ENCODE data around the gene KDM2A.

KDM2A gene

DNA sequence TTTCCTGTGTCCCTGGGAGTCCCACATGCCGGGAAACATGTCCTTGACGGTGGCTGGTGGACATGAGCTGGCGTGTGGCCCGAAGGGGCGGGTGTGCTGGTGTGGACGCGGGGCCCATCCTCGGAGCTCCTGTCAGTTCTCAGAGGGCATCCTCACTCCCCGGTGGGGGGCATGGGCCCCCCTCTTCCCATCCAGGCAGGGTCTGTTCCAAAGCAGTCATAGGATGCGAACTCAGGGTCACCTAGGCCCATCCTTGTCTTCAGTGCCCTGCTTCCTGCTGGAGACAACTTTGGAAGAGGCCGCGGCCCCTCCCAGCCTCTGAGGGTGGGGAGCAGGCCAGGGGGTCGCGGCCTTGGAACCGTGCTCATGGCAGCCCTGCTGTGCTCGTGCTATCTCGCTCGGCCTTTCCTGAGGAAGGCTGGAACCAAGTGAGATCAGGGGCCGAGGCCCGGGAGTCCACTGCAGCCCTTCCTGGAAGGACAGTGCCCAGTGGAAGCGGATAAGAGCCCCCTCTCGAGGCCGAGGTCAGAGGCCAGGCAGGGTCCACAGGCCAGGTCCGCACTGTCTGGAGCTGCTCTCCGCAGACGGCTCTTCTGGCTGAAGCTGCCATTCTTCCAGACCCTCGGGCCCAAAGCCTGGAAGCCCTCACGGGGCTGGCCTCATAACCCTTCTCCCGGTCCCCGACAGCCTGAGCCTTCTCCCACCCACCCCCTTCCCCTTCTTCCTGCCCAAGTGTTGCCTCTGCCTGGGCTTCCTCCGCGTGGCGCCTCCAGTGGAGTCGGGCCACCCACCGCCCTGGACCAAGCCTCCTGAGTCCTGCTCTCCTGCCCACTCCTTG, 155.9 kb downstream of the KDM2A start:
- TF ChIP-seq, protein P1, sequence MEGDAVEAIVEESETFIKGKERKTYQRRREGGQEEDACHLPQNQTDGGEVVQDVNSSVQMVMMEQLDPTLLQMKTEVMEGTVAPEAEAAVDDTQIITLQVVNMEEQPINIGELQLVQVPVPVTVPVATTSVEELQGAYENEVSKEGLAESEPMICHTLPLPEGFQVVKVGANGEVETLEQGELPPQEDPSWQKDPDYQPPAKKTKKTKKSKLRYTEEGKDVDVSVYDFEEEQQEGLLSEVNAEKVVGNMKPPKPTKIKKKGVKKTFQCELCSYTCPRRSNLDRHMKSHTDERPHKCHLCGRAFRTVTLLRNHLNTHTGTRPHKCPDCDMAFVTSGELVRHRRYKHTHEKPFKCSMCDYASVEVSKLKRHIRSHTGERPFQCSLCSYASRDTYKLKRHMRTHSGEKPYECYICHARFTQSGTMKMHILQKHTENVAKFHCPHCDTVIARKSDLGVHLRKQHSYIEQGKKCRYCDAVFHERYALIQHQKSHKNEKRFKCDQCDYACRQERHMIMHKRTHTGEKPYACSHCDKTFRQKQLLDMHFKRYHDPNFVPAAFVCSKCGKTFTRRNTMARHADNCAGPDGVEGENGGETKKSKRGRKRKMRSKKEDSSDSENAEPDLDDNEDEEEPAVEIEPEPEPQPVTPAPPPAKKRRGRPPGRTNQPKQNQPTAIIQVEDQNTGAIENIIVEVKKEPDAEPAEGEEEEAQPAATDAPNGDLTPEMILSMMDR (IDR thresholded peaks at IDR 0.05; ENCODE audit: insufficient read depth, missing control alignments), result no peak
- no peak for DNase-seq (ENCODE audit: insufficient read length, low spot score)
- no peak for FAIRE-seq

DNA sequence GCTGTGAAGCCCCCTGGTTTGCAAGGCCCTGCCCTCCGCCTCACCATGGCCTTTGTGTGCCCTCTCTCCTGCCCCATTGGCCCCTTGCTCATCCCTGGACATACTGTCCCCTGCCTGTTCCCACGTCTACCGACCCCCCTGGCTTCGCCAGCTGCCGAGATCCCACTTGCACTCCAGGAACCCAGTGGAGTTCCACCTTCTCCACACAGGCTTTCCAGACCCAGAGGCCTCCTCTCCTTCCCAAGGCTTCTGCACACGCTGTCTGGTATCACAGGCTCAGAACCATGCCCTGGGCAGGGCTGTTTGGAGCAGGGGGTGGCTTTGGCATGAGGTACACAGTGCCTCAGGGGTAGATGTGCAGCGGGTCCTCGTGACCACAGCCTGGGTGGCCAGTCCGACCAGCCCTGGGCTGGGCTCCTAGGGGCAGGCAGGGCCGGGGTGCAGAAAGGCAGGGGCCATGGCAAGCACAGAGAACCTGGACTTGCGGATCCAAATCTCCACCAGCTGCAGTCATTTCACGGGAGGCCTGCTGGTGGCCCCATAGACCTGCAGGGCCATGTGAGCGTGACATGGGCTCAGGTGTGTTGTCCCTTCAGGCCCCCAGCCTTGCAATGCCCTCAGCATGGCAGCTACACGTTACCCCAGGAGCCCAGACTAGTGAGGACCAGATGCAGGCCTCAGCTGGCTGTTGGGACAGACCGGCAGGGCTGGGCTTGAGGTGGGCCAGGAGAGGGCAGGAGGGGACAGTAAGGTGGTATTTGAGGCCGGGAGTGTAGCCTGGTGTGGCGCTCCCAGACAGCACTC, 156.7 kb downstream of the KDM2A start:
- TF ChIP-seq, protein P1 (IDR thresholded peaks at IDR 0.05; ENCODE audit: insufficient read depth, missing control alignments), result no peak
- FAIRE-seq (no peak), DNase-seq (ENCODE audit: insufficient read length, low spot score) (no peak)

DNA sequence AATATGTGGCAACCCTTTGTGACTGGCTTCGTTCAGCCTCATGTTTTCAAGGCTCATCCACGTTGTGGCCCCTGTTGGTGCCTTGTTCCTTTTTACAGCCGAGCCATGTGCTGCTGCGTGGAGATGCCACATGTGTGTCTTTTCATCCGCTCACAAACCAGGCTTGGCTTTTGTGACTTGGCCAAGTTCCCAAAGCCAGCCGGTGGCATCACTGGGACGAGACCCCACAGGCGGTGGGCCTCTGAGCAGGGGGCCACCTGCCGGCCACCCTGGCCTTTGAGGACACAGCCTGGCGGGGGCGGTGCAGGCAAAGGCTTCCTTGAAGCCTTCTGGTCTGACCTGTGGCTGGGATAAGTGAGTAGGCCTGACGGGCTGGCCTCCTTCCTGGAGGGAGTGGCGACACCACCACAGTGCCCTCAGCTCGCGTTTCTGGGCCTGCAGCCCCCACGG, 157.7 kb downstream of the KDM2A start:
- FAIRE-seq (no peak), DNase-seq (ENCODE audit: insufficient read length, low spot score) (no peak)
- TF ChIP-seq, protein P1 (IDR thresholded peaks at IDR 0.05; ENCODE audit: insufficient read depth, missing control alignments), result no peak

DNA sequence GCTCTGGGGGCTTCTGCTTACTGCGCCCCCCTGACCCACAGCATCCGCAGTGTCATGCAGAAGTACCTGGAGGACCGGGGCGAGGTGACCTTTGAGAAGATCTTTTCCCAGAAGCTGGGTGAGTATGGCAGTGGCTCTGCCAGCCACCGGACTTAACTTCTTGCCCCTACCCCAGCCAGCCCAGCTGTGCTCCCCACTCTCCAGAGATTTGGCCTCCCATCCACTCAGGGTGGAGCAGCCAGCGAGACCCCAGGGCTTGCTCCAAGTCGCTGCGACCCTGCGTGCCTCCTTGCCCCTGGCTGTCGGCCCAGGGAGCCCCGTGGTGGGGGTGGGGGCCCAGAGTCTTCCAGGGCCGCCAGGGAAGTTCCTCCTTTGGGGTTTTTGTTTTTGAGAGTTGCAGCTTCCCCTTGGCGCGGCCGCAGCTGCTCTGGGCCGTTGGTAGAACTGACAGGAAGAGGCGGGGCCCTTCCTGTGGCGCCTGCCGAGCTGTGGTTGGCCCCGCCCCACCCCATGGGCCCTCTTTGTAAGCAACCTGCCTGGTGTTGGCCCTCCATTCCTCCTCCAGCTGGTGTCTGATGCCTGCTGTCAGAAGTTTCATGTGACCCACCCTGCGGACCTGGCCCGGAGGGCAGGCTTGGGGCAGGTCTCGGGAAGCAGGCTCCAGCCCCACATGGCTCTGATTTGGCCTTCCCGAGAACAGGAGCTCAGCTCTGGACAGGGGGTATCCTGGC, 158.3 kb downstream of the KDM2A start:
- FAIRE-seq (no peak), DNase-seq (ENCODE audit: insufficient read length, low spot score) (no peak)
- TF ChIP-seq, protein P1 (IDR thresholded peaks at IDR 0.05; ENCODE audit: insufficient read depth, missing control alignments), result no peak

DNA sequence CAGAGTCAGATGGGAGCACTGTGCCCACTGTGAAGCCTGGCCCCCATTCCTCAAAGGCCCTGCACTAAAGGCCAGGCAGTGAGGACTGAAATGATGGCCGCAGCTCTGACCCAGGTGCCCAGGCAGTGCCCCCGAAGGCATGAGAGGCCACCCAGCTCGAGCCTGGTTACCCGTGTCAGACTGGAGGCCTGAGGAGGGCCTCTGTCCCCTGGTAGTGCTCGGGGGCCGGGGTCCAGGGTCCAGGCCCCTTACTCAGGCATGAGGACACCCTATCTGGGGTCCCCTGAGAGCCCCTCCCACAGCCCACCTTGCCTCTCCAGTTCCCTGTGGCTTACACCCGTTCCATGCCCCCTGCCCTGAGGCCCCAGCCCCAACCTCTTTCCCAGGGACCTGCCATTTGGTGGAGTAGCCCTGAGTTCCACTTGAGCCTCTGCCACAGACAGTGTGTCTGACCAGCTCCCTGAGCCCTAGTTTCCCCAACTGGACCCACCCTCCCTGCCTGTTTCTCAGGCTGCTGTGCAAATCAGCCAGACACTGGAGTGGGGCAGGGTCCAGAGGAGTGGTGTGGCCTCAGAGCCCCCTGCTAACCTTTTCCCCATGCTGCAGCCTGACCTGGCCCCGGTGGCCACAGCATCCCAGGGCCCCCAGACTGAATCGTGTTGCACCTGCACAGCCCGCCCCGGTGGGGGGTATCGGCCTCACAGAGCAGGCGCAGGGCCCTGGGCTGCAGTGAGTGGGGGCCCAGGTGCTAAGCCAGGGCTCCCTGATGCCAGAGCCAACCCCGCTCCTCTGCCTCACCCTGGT, 159.3 kb downstream of the KDM2A start:
- DNase-seq (ENCODE audit: insufficient read length, low spot score) (no peak), FAIRE-seq (no peak)
- TF ChIP-seq, protein P1 (IDR thresholded peaks at IDR 0.05; ENCODE audit: insufficient read depth, missing control alignments), result no peak

DNA sequence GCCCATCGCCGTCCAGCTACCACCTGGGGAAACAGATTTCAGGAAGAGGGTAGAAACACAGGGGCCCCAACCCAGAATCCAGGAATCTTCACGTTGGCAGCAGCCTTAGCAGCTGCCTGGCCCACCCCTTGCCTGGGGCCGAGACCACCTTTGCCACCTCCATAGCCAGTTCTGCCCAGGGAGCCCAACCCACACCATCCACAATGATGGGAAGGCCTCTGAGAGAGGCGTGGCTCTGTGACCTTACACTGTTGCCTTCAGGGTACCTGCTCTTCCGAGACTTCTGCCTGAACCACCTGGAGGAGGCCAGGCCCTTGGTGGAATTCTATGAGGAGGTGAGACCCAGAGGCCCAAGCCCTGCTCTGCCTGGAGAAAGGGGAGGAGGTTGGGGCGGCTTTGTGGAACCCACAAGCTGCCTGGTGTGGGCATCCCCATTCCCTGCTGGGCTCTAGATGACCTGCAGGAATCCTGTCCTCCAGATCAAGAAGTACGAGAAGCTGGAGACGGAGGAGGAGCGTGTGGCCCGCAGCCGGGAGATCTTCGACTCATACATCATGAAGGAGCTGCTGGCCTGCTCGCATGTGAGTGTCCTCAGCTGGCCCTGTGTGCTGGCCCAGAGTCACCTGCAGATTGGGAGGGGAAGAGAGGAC, 160.0 kb downstream of the KDM2A start:
- TF ChIP-seq, protein P1 (IDR thresholded peaks at IDR 0.05; ENCODE audit: insufficient read depth, missing control alignments), result no peak
- no peak for FAIRE-seq
- no peak for DNase-seq (ENCODE audit: insufficient read length, low spot score)

Measured in D721Med (cell line).